ENCODE data around the gene DIAPH1.

The DIAPH1 gene

DNA sequence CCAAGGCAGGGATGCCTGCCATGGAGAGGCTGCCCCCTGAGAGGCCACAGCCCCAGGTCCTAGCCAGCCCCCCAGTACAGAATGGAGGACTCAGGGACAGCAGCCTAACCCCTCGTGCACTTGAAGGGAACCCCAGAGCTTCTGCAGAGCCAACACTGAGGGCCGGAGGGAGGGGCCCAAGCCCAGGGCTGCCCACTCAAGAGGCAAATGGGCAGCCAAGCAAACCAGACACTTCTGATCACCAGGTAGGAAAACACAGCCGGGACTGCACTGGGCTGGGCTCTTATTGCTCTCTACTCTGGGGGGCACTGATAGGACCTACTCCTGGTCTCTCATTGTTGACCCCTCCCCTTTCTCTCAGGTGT is 21.2 kb upstream of the DIAPH1 start:
- DNase-seq, result no peak

DNA sequence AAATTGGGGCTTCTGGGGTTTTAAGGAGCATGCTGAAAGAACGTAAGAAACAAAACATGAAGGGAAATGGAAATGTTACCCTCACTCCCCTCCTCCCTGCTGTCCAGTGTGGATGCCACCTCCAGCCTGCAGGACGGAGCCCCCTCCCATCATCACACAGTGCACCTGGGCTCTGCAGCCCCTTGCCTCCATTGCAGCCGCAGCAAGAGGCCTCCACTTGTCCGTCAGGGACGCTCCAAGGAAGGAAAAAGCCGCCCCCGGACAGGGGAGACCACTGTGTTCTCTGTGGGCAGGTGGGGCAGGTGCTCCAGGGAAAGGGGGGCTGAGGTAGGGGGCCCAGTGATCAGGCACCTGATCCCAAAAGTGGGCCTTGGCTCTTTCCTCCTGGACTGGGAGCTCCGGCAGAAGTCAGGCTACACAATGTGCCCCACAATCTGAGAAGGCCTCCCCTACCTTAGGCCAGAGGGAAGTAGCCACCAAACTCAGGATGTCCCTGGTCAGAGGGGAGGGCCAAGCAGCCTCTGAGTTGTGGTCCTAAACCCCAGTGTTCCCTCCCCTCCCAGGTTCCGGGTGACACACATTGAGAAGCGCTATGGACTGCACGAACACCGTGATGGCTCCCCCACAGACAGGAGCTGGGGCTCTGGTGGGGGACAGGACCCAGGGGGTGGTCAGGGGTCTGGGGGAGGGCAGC is 20.7 kb upstream of the DIAPH1 start:
- DNase-seq, result no peak

DNA sequence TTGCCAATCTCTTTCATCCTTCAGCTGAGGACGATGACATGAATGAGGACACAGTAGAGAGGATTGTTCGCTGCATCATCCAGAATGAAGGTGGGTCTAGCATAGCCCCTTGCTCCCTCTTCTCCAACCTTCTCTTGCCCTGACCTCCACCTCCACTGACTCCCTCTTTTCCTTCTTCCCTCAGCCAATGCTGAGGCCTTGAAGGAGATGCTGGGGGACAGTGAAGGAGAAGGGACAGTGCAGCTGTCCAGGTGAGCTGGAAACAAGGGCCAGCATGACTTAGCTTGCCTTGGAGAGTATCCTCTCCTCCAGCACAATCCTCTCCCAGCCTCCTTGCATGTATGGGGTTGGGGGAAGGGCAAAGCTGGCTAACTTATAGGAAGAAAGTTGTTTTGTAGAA is 20.0 kb upstream of the DIAPH1 start:
- no peak for DNase-seq

DNA sequence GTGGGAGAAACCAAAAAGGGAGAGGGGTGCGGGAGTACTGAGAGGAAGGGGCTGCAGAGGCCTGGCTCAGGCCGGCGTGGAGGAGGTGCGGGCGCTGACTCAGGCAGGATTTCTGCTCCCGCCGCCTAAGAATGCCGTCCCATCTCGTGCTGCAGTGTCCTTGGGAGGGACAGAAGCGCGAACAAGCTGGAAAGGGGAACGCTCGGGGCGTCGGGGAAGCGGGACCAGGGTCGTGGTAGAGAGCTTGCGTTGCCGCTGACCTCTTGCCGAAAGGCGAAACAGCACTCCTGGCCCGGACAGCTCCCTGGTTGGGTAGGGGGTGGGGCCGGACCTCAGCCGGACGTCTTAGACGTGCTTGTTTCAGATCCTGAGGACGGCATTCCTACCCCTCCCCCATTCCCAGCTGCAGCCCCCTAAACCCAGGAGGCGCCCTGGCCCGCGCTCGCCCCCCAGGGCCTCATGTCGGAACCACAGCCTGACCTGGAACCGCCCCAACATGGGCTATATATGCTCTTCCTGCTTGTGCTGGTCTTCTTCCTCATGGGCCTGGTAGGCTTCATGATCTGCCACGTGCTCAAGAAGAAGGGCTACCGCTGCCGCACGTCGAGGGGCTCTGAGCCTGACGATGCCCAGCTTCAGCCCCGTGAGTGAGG is 19.1 kb upstream of the DIAPH1 start:
- DNase-seq, result peak in 16 of 56 donors; percentile 8 to 46 (median 19)

DNA sequence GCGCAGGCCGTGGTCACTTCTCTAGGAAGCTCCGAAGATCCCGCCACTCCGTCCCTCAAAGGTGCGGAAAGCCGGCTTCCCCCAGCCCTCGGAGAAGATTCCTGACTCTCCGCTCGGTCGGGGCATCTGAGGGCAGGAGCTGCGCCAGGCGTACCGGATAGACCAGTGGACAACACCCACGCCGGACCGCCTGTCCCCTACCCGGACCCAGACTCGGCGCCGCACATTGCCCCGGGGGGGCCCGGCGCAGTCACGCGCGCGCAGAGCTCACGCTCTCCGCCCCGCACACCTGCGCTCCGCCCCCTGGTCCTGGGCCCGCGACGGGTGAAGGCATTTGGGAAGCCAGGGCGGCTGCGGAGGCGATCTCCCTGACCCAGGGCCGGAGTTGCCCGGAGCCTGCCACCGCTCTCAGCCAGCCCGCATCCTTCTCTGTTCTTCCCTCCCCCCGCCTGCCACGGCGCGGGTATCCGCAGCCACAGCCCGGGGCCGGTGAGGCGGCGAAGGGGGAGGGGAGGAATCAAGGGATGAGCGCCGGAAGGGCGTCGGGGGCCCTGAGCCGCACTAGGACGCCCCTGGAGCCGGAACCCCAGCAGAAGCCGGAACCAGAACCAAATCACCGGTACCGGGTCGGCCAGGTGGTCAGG is 18.4 kb upstream of the DIAPH1 start:
- peak in 15 of 56 donors; percentile 9 to 78 (median 50) for DNase-seq

DNA sequence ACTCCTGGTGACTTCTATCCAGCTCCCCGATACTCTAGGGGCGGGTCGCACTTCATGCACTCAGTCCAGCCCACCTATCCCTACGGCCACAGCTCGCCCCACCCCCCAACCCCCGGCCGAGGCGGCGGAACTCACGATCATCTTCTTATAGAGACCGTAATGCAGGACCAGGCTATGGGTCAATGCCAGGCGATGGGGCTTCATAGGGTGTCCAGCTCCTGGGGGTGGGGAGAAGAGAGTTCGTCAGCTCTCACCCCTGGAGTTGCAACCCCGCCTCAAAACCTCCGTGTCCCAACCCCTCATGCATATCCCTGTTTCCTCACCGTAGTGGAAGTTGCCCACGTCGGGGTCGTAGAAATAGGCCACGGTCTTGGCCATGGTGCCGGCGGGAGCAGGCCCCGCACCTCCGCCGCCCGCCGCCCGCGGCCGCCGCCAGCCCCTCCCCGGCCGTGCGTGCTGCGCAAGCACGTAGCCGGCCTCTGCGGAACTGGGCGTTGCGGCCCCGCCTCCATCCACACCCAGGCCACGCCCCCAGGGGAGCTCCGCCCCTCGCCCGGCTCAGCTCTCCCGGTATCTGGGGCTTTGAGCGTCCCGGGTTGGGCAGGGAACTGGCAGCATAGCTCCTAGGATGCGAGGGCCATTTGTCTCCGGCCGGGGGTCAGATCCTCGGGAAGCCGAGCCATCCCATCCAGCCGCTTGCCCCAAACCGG is 17.8 kb upstream of the DIAPH1 start, which contains the start of the genes HDAC3 and RELL2:
HDAC3 (minus strand) TSS at position 437 of the 710 bp plus-strand sequence; CDS start at position 378, 59 bp downstream.
RELL2 (plus strand) TSS at position 585 of the 710 bp plus-strand sequence. CDS start 1,229 bp downstream, outside the sequence.
- peak in 55 of 56 donors; percentile 57 to 96 (median 87) for DNase-seq

DNA sequence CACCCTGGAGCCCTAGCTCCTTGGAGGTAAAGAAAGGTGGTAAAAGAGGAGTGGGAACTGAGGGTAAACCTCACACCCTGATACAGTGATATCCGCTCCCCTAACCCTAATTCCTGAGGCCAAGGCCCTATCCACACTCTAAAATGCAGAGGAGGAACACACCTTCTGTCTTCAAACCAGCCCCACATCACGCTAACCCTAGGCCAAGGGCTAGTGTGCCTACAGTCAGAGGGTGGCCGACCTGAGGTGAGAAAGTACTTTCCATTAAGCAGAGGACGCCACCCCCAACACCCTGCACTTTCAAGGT is 17.3 kb upstream of the DIAPH1 start:
- DNase-seq, result no peak

DNA sequence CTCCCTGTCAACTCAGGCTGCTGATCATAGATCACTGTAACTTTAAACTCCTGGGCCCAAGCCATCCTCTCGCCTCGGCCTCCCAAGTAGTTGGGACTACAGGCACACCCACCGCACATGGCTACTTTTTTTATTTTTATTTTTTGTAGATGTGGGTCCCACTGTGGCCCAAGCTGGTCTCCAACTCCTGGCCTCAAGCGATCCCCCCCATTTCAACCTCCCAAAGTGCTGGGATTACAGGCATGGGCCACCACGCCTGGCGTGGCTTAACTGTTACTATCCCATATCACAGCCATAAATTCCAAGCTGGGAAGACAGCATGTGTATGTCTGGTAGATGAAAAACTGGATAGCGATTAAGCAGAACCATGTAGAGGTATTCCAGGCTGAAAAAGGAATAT is 16.8 kb upstream of the DIAPH1 start:
- no peak for DNase-seq

DNA sequence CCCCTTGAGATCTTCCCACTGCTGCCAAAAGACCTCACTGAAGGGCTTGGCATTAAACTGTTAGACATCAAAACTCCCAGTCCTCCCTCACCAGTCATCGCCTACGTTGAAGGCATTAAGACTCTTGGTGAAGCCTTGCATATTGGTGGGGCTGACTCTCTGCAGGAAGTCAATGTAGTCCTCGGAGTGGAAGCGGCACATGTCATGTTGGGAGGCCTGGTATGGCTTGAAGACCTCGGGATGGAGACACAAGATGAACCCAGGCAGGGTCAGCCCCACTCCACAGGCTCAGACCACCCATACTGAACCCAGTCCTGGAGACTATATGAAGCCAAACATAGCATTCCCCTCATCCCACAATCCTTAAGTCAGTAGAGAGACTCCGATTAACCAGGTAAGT is 15.9 kb upstream of the DIAPH1 start:
- no peak for DNase-seq

DNA sequence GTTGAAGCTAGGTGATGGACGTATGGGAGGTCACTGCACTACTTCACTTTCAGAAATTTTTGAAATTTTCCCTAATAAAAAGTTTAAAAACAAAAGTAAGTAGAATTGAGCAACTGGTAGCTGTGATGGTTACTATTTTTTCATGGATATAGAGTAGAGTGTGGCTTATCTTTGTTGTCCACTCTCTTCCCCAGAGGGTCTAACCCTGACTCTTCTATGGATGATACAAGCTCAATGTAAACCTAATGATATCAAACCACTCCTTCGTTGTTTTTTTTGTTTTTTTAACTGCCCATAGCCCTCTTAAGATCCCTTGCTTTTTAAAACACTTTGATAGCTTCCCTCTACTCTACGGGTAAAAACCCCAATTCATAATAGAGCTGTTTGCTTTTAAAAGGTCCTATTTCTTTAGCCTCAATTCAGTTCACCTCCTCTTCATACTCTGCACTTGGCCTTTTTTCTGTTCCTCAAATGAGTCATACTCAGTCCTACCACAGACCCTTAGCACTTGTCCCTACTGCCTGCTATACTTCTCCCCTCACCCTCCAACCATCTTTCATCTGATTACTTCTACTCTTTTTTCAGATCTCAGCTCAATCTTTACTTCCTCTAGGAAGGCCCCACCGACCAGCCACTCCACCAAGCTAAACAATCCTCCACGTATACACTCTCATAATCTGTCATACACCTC is 15.2 kb upstream of the DIAPH1 start:
- no peak for DNase-seq

DNA sequence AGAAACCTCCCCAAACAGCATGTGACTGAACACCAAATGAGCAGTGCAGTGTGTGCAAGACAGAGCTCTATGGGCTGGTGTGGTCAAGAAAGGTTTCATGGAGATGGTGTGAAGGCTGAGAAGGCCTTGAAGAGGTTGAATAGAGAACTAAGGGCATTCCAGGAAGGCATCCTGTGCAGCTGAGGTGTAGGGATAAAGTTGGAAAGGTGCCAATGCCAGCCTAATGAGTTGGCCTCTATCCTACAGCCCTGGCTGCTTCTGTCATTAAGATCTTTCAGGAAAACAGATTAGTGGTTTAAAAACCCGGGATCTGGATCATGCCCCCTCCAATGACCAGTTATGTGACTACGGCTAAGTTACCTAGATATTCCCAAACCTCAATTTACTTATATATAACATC is 13.8 kb upstream of the DIAPH1 start:
- DNase-seq, result no peak

DNA sequence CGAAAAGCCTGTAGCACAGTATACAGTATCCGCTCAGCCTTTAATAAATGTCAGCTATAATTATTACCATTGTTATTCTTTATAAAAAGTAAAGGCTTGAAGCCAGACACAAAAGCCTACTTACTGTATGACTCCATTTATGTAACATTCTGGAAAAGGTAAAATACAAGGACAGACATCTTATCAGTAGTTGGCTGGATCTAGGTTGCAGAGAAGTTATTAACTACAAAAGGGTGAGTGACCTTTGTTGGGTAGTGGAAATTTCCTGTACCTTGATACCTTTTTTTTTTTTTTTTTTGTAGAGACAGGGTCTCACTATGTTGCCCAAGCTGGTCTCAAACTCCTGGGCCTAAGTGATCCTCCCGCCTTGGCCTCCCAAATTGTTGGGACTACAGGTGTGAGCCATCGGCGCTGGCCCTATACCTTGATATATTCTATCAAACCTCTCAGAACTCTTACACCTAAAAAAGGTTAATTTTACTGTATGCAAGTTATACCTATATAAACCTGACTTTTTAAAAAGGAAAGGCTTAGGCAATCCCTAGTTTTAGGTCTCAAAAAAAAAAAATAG is 11.9 kb upstream of the DIAPH1 start:
- DNase-seq, result no peak

DNA sequence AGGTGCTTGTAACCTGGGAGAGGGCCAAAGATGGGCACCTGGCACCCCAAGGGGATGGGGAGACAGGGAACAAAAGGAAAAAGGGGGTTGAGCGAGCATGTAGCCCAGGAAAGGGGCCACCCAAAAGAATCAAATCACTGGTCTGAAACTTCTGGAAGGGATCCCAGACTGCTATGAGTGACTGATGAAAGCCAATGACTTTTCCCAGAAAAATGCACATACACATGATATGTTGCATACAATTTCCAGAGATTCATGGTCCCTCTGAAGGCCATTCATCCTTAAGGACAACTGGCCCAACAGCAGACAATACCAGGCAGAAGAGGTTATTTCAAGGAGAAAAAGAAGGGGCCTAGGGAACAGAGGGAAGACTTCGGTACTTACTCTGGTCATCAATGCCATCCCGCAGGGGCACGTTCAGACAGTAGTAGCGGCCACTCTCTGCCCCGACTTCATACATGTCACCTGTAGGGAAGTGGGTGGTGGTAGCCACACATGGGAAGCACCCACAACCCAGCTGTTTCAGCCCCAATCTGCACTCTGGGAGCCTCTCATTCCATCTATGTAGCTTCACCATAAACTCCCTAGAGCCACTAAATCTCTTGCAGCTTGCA is 9.5 kb upstream of the DIAPH1 start:
- no peak for DNase-seq

DNA sequence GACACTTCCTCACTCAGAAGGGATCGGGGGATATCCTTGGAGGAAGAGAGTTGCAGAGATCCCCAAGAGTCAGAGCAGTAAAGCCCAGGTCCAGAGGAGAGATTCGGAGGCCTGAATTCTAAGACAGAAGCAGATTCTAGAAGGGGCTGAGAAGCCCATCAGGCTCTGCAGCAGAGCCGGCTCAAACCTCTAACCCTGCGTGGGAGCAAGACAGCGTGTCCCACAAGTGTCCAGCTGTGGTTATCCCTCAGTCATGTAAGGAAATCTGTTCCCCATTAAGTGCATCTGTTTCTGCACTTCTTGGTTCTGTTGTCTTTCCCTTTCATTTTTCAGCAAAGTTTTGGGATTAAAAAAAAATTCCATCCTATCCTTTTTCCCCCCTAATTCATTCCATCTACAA is 4.8 kb upstream of the DIAPH1 start:
- no peak for DNase-seq

DNA sequence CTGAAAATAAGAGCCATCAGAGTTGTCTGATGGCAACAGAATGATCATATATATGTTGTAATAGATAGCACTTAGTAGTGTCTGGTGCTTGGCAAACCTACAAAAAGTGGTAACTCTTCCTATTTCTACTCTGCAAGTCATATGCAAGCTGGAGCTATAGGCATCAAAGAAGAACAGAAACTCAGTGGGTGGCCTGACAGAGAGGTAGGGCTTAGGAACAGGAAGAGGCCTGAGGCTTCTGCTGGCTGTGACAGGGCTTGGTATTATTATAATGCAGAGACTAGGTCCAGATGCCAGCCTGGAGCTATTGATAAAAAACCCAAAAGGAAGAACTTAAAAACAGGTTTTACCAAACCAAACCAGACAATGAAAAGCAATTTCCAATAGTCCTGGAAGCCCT is 4.4 kb upstream of the DIAPH1 start:
- peak in 3 of 56 donors; percentile 7 to 20 (median 9) for DNase-seq

DNA sequence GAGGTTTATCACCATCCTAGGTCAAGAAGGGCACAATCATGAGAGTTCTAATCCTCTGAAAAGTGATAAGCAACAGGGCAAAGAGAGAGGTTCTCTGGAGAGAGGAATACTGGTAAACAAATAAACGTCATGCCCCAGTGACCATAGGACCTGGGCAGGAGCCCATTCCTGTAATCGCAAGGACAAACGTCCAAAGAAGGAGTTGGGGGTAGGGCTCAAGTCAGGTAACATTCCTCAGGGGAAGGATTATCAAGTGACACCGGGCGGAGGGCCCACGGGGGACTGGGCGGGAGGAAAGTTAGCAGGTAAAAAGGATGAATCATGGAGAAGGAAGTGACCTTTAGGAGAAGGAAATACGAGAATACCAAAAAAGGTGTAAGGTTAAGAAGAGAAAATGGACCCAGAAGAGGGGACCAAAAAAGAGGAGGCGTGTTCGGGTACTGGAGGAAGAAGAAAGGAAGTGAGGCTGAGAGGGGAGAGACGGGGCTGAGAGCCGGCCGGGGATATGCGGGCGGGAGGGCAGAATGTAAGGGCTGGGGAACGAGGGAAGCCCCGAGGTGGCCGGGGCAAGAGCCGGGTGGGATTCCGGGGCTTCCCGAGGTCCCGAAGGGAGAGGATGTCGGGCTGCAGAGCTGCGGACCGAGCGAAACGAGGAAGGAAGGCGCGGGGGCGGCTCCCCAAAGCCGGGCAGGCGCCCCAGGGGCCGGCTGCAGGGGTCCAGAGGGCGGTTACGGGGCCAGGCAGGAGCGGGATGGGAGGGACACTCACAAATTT is 583 bp downstream of the DIAPH1 start:
- peak in 9 of 56 donors; percentile 19 to 54 (median 36) for DNase-seq

DNA sequence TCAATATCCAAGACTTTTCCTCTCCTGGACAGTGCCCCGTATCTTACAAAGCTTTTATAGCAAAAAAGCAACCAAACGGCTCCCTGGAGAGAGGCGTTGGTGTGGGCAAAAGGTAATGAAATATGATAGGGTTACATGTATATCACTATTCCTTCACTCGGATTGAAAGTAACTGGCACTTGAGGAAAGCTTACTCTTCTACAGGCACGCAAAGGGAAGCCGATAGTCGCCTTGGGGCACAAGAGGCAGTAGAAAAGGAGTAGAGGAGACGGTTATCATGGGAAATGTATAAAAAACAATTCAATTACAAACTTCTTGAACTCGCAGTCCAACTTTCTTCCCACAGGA is 1.1 kb downstream of the DIAPH1 start:
- DNase-seq, result no peak

DNA sequence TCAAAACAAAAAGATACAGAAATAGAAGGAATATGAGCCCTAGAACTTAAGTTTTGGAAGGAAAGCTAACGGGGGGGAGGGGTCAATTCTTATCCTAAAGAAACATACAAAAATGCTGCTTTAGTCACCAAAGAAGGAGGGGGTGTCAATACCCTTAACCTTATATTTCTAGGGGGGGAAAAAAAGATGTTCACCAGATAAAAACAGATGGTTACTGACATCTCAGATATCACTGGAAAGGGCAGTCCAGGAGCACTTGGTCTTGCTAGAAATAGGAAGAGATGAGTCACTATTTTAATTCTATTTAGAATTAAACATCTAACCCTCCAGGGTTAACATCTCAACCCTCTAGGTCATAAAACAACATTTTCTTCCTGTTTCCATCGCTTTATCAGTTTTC is 1.7 kb downstream of the DIAPH1 start:
- DNase-seq, result no peak

DNA sequence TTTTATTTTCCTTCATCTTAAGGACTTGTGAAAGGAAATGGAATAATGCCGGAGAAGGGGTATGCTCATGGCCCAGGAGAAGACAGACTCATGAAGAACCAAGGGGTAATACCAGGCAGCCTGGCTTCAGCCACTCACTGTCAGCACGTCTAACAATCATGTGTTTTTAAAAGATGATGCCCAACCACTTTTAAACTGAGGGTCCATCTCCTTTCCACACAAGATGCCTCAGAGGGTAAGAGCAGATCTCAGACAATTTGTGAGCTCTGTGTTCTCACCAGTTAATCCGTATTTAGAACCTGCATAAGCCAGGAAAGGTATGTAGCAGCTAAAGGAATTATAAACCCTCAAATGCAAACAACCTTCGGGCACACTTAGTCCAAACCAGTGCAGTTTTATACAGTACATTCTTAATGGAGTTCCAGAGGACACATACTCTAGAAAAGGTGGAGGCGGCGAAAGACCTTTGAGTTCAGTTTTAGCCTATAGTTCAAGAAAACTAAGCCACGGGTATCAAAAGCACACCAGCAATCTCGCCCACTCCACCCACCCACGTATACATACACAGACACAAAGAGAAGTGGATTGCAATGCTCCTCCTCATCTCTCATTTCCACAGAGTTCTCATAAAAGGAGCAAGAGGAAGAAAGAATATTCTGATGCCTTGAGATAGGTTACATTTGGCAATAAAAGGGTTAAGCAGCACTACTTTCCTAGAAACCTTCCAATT is 2.6 kb downstream of the DIAPH1 start:
- DNase-seq, result no peak
